Karpas-422 (cell line): ENCODE data around the gene OSMR. TPM values are rescaled to one million over a fixed set of nuclear protein-coding genes. Genes with fewer than 3 reads are reported as not detected.

Experiments
- DNase-seq: peaks from one replicate; pipeline ENCODE4 v3.0.0-alpha.2; 2015
- H2AFZ ChIP-seq: fragments of 200-600 bp; sonication (generic); 2 replicates; pipeline ENCODE4 v1.6.1; 2014; ENCODE audit warnings: antibody characterized with exemption, low read length, mixed read lengths
- H3K27ac ChIP-seq: fragments of 200-600 bp; sonication (generic); 2 replicates; pipeline ENCODE4 v1.5.1; 2014; ENCODE audit warnings: mild to moderate bottlenecking, low read length, moderate library complexity
- H3K27me3 ChIP-seq: fragments of 200-600 bp; sonication (generic); 2 replicates; pipeline ENCODE4 v1.6.1; 2014; ENCODE audit warnings: low read length, mixed read lengths
- H3K36me3 ChIP-seq: fragments of 200-600 bp; sonication (generic); 2 replicates; pipeline ENCODE4 v1.6.1; 2014; ENCODE audit warnings: low read length, mixed read lengths; ENCODE audit not compliant: insufficient read depth
- H3K4me1 ChIP-seq: fragments of 200-600 bp; sonication (generic); 2 replicates; pipeline ENCODE4 v1.6.1; 2014; ENCODE audit warnings: mild to moderate bottlenecking, low read length, mixed read lengths
- H3K4me2 ChIP-seq: fragments of 200-600 bp; sonication (generic); 2 replicates; pipeline ENCODE4 v1.6.1; 2014; ENCODE audit warnings: low read length, low read depth, mild to moderate bottlenecking; ENCODE audit not compliant: poor library complexity, severe bottlenecking
- H3K4me3 ChIP-seq: fragments of 200-600 bp; sonication (generic); 2 replicates; pipeline ENCODE4 v1.5.1; 2014; ENCODE audit warnings: mild to moderate bottlenecking, antibody characterized with exemption, low read length, mixed read lengths
- H3K79me2 ChIP-seq: fragments of 200-600 bp; sonication (generic); 2 replicates; pipeline ENCODE4 v1.6.1; 2014; ENCODE audit warnings: mild to moderate bottlenecking, low read length, mixed read lengths
- H3K9ac ChIP-seq: fragments of 200-600 bp; sonication (generic); 2 replicates; pipeline ENCODE4 v1.6.0; 2014; ENCODE audit warnings: low read length
- H3K9me2 ChIP-seq: fragments of 200-600 bp; sonication (generic), shearing (Covaris generic); replicated peaks from 2 replicates; pipeline ENCODE4 v1.6.0; 2014; ENCODE audit warnings: mild to moderate bottlenecking, low read length, moderate library complexity; ENCODE audit not compliant: insufficient read depth
- H3K9me3 ChIP-seq: fragments of 300-700, 200-600 bp; sonication (generic); 2 replicates; pipeline ENCODE4 v1.6.1; 2014; ENCODE audit warnings: low read length, mixed read lengths
- H4K20me1 ChIP-seq: fragments of 200-600 bp; sonication (generic); 2 replicates; pipeline ENCODE4 v1.6.1; 2014; ENCODE audit warnings: mild to moderate bottlenecking, antibody characterized with exemption, low read length, low read depth; ENCODE audit not compliant: insufficient read depth
- total RNA-seq: library from RNA; depleted of rRNA; stranded (reverse); fragments of >200 nt; shearing (Covaris generic); gene quantifications from 2 replicates; pipeline ENCODE4 v1.2.3, GENCODE V29; 2014; ENCODE audit warnings: low replicate concordance

The OSMR gene
- total RNA-seq, 1 experiment from 2014 or later = 0.52 TPM

GRCh38 chr5:38807570-38808483 is 38.0 kb upstream of the OSMR start:
- Histone ChIP-seq H3K4me3 (no peak overlapping the region), H3K36me3 (no peaks in the 10 kb centered on the region), H3K9me3 (no peaks in the 10 kb centered on the region)

GRCh38 chr5:38808666-38809343 is 37.0 kb upstream of the OSMR start:
- no peak for DNase-seq
- Histone ChIP-seq H3K27me3 (no peaks in the 10 kb centered on the region), H3K36me3 (no peaks in the 10 kb centered on the region), H3K9me3 (no peaks in the 10 kb centered on the region), H3K27ac (no peak overlapping the region), H3K4me1 (no peaks in the 10 kb centered on the region), H4K20me1 (no peaks in the 10 kb centered on the region), H3K4me2 (no peak overlapping the region), H2AFZ (no peak overlapping the region), H3K9me2 (no peaks in the 10 kb centered on the region), H3K79me2 (no peaks in the 10 kb centered on the region), H3K4me3 (no peak overlapping the region), H3K9ac (no peak overlapping the region)

More at GRCh38 chr5:38807570-38808483, 38.0 kb upstream of the OSMR start:
- Histone ChIP-seq H3K4me2 (no peak overlapping the region), H3K27me3 (no peaks in the 10 kb centered on the region), H3K9me2 (no peaks in the 10 kb centered on the region), H2AFZ (no peak overlapping the region), H4K20me1 (no peaks in the 10 kb centered on the region), H3K9ac (no peak overlapping the region), H3K27ac (no peak overlapping the region), H3K79me2 (no peaks in the 10 kb centered on the region), H3K4me1 (peaks cover 2% of the 10 kb centered on the region)
- DNase-seq = no peak

- no peaks in the 10 kb centered on the region for H3K79me2 ChIP-seq
- no peak overlapping the region for H3K4me2 ChIP-seq
- DNase-seq = peak; percentile 83
- no peak overlapping the region for H3K27ac ChIP-seq
- no peak overlapping the region for H3K4me3 ChIP-seq
- no peaks in the 10 kb centered on the region for H3K9me2 ChIP-seq
- H3K9me3 ChIP-seq = no peaks in the 10 kb centered on the region
- H2AFZ ChIP-seq = no peak overlapping the region
- H3K4me1 ChIP-seq = no peaks in the 10 kb centered on the region
- no peak overlapping the region for H3K9ac ChIP-seq
- no peaks in the 10 kb centered on the region for H3K36me3 ChIP-seq
- H3K27me3 ChIP-seq = no peaks in the 10 kb centered on the region
- H4K20me1 ChIP-seq = no peaks in the 10 kb centered on the region
These were observed 36.1 kb upstream of the OSMR start for GRCh38 chr5:38809388-38810359.

- no peaks in the 10 kb centered on the region for H3K79me2 ChIP-seq
- H3K9me3 ChIP-seq = no peaks in the 10 kb centered on the region
- no peaks in the 10 kb centered on the region for H3K4me1 ChIP-seq
- no peaks in the 10 kb centered on the region for H3K36me3 ChIP-seq
- H2AFZ ChIP-seq = no peak overlapping the region
- H4K20me1 ChIP-seq = no peaks in the 10 kb centered on the region
- H3K9ac ChIP-seq = no peak overlapping the region
- no peaks in the 10 kb centered on the region for H3K27me3 ChIP-seq
- no peak overlapping the region for H3K4me3 ChIP-seq
- H3K4me2 ChIP-seq = no peak overlapping the region
- H3K9me2 ChIP-seq = no peaks in the 10 kb centered on the region
- DNase-seq = no peak
- H3K27ac ChIP-seq = no peak overlapping the region
These were observed 30.9 kb upstream of the OSMR start for GRCh38 chr5:38814879-38815278.

- no peaks in the 10 kb centered on the region for H3K4me1 ChIP-seq
- H3K27ac ChIP-seq = no peak overlapping the region
- no peaks in the 10 kb centered on the region for H3K9me2 ChIP-seq
These were observed 29.5 kb upstream of the OSMR start for GRCh38 chr5:38816083-38817030.

GRCh38 chr5:38821679-38822078 is 24.1 kb upstream of the OSMR start:
- Histone ChIP-seq H2AFZ (no peak overlapping the region), H3K27me3 (no peaks in the 10 kb centered on the region), H3K36me3 (no peaks in the 10 kb centered on the region), H3K27ac (no peak overlapping the region), H3K4me1 (no peaks in the 10 kb centered on the region), H3K4me3 (no peak overlapping the region), H3K9ac (no peak overlapping the region), H3K79me2 (no peaks in the 10 kb centered on the region), H3K9me3 (peaks cover 2% of the 10 kb centered on the region; the same call in 1 of the 2 replicates), H3K4me2 (no peak overlapping the region), H3K9me2 (no peaks in the 10 kb centered on the region), H4K20me1 (no peaks in the 10 kb centered on the region)
- DNase-seq = no peak

More at GRCh38 chr5:38816083-38817030, 29.5 kb upstream of the OSMR start:
- Histone ChIP-seq H4K20me1 (no peaks in the 10 kb centered on the region), H3K36me3 (no peaks in the 10 kb centered on the region), H3K9me3 (no peaks in the 10 kb centered on the region), H3K4me2 (no peak overlapping the region), H3K79me2 (no peaks in the 10 kb centered on the region), H2AFZ (no peak overlapping the region), H3K4me3 (no peak overlapping the region), H3K27me3 (no peaks in the 10 kb centered on the region), H3K9ac (no peak overlapping the region)
- DNase-seq = no peak

GRCh38 chr5:38823503-38823902 is 22.3 kb upstream of the OSMR start:
- Histone ChIP-seq H3K27ac (no peak overlapping the region), H3K4me2 (no peak overlapping the region), H3K9me2 (no peaks in the 10 kb centered on the region), H3K36me3 (no peaks in the 10 kb centered on the region), H4K20me1 (no peaks in the 10 kb centered on the region), H3K27me3 (no peaks in the 10 kb centered on the region), H3K4me3 (no peak overlapping the region), H3K79me2 (no peaks in the 10 kb centered on the region), H3K9ac (no peak overlapping the region), H2AFZ (no peak overlapping the region), H3K9me3 (peaks cover 2% of the 10 kb centered on the region; the same call in 1 of the 2 replicates), H3K4me1 (no peaks in the 10 kb centered on the region)
- no peak for DNase-seq
